Hepatocyte (in vitro differentiated cells): Measurements from ENCODE around the gene PNKP. TPM values are rescaled to one million over a fixed set of nuclear protein-coding genes. Genes with fewer than 3 reads are reported as not detected.

ENCODE experiments used
- DNase-seq: peaks from one replicate; pipeline ENCODE4 v3.0.0-alpha.2; 2016; ENCODE audit warnings: low spot score
- H2AFZ ChIP-seq: fragments of 200-600 bp; sonication (generic); 2 replicates; pipeline ENCODE4 v1.6.0; 2016; ENCODE audit warnings: antibody characterized with exemption, mild to moderate bottlenecking
- H3K27ac ChIP-seq: fragments of 200-600 bp; sonication (generic); 2 replicates; pipeline ENCODE4 v1.5.1; 2016; ENCODE audit warnings: mild to moderate bottlenecking
- H3K27me3 ChIP-seq: fragments of 200-600 bp; sonication (generic); 2 replicates; pipeline ENCODE4 v1.6.1; 2016
- H3K36me3 ChIP-seq: fragments of 200-600 bp; sonication (generic); replicated peaks from 2 replicates; pipeline ENCODE4 v1.5.1; 2016; ENCODE audit warnings: low read depth; ENCODE audit not compliant: insufficient read depth
- H3K4me1 ChIP-seq: fragments of 200-600 bp; sonication (generic); 2 replicates; pipeline ENCODE4 v1.5.1; 2016; ENCODE audit warnings: mild to moderate bottlenecking, moderate library complexity; ENCODE audit not compliant: insufficient read depth
- H3K4me2 ChIP-seq: fragments of 200-600 bp; sonication (generic); 2 replicates; pipeline ENCODE4 v1.6.0; 2016
- H3K4me3 ChIP-seq: fragments of 200-600 bp; sonication (generic); 2 replicates; pipeline ENCODE4 v1.5.1; 2016; ENCODE audit warnings: mild to moderate bottlenecking
- H3K79me2 ChIP-seq: fragments of 200-600 bp; sonication (generic); 2 replicates; pipeline ENCODE4 v1.6.0; 2017; ENCODE audit warnings: mild to moderate bottlenecking
- H3K9me2 ChIP-seq: fragments of 200-600 bp; sonication (generic); replicated peaks from 2 replicates; pipeline ENCODE4 v1.6.0; 2017; ENCODE audit warnings: mild to moderate bottlenecking; ENCODE audit not compliant: insufficient read depth
- H3K9me3 ChIP-seq: fragments of 200-600 bp; sonication (generic); 2 replicates; pipeline ENCODE4 v1.5.1; 2016; ENCODE audit warnings: low read depth, mild to moderate bottlenecking
- H4K20me1 ChIP-seq: fragments of 200-600 bp; sonication (generic); 2 replicates; pipeline ENCODE4 v1.6.0; 2016; ENCODE audit warnings: mild to moderate bottlenecking; ENCODE audit not compliant: insufficient read depth, poor library complexity, severe bottlenecking
- CTCF ChIP-seq: fragments of 200-600 bp; sonication (generic); IDR thresholded peaks from 2 replicates; pipeline ENCODE4 v1.5.1; 2016; ENCODE audit warnings: antibody characterized with exemption, mild to moderate bottlenecking; ENCODE audit not compliant: poor library complexity
- EZH2 ChIP-seq: fragments of 200-600 bp; sonication (generic); IDR thresholded peaks from 2 replicates; pipeline ENCODE4 v1.6.1; 2016; ENCODE audit warnings: antibody characterized with exemption, mild to moderate bottlenecking, borderline replicate concordance
- EZH2phosphoT487 ChIP-seq: fragments of 200-600 bp; sonication (generic); IDR thresholded peaks from one replicate; pipeline ENCODE4 v1.6.1; 2018; ENCODE audit warnings: antibody characterized with exemption, mild to moderate bottlenecking, low read depth, moderate library complexity; ENCODE audit not compliant: unreplicated experiment, severe bottlenecking
- WGBS: methylation state at CpG from one replicate; pipeline ENCODE4 v1.1.6; 2016; ENCODE audit warnings: low lambda C conversion rate; ENCODE audit errors: missing lambda C conversion rate; 5-methylcytosine and 5-hydroxymethylcytosine counted together
- polyA plus RNA-seq: library from polyadenylated mRNA; unstranded; fragments of >200 nt; fragmentation: Nextera tagmentation; extraction: Ambion mirVana; gene quantifications from 2 replicates; pipeline ENCODE4 v1.2.1, GENCODE V29; 2016
- total RNA-seq: library from RNA; depleted of rRNA; stranded (reverse); fragments of >200 nt; gene quantifications from 2 replicates; pipeline ENCODE4 v1.2.3, GENCODE V29; 2014

Gene PNKP
- total and polyA plus RNA-seq, 2 experiments from 2014 or later: 27.0 to 68.6 TPM

- no peak for DNase-seq
- no peak overlapping the region for H2AFZ ChIP-seq
- H4K20me1 ChIP-seq: no peaks in the 10 kb centered on the region
- H3K36me3 ChIP-seq: no peaks in the 10 kb centered on the region
- H3K4me1 ChIP-seq: no peaks in the 10 kb centered on the region
- H3K4me2 ChIP-seq: no peak overlapping the region
- no peaks in the 10 kb centered on the region for H3K79me2 ChIP-seq
- no peaks in the 10 kb centered on the region for H3K27me3 ChIP-seq
- H3K27ac ChIP-seq: no peak overlapping the region
- no peaks in the 10 kb centered on the region for H3K9me2 ChIP-seq
- H3K4me3 ChIP-seq: no peak overlapping the region
- H3K9me3 ChIP-seq: no peaks in the 10 kb centered on the region
- TF ChIP-seq EZH2phosphoT487 (no peak), EZH2 (no peak), CTCF (no peak)
- WGBS: 88% methylated on average over 4 of the region's 12 CpGs
These were observed 31.8 kb downstream of the PNKP start for GRCh38 chr19:49835562-49835961.

GRCh38 chr19:49833599-49833998 is 33.8 kb downstream of the PNKP start:
- Histone ChIP-seq H3K36me3 (no peaks in the 10 kb centered on the region), H3K27ac (no peak overlapping the region), H3K27me3 (no peaks in the 10 kb centered on the region), H3K4me1 (no peaks in the 10 kb centered on the region), H3K4me3 (no peak overlapping the region), H3K4me2 (no peak overlapping the region), H2AFZ (no peak overlapping the region), H3K9me2 (no peaks in the 10 kb centered on the region), H3K79me2 (no peaks in the 10 kb centered on the region), H3K9me3 (no peaks in the 10 kb centered on the region), H4K20me1 (no peaks in the 10 kb centered on the region)
- DNase-seq: no peak
- TF ChIP-seq EZH2phosphoT487: no peak
- TF ChIP-seq CTCF: no peak
- TF ChIP-seq EZH2: no peak
- 94% methylated on average over 7 of the region's 7 CpGs for WGBS

- H3K4me3 ChIP-seq: no peak overlapping the region
- no peaks in the 10 kb centered on the region for H3K36me3 ChIP-seq
- H4K20me1 ChIP-seq: peaks cover 4% of the 10 kb centered on the region
- DNase-seq: no peak
- TF ChIP-seq CTCF (no peak), EZH2 (no peak), EZH2phosphoT487 (no peak)
- 96% methylated on average over 9 of the region's 9 CpGs for WGBS
- H3K4me1 ChIP-seq: no peaks in the 10 kb centered on the region
- H3K9me3 ChIP-seq: no peaks in the 10 kb centered on the region
- H3K79me2 ChIP-seq: peaks cover 2% of the 10 kb centered on the region
- no peaks in the 10 kb centered on the region for H3K9me2 ChIP-seq
- no peaks in the 10 kb centered on the region for H3K27me3 ChIP-seq
- no peak overlapping the region for H2AFZ ChIP-seq
- no peak overlapping the region for H3K4me2 ChIP-seq
- no peak overlapping the region for H3K27ac ChIP-seq
These were observed 34.8 kb downstream of the PNKP start for GRCh38 chr19:49832556-49832955.

GRCh38 chr19:49831592-49831991 is 35.8 kb downstream of the PNKP start:
- DNase-seq: no peak
- H3K27ac ChIP-seq: no peak overlapping the region
- H4K20me1 ChIP-seq: peaks cover 14% of the 10 kb centered on the region
- TF ChIP-seq EZH2 (no peak), CTCF (no peak), EZH2phosphoT487 (no peak)
- H3K79me2 ChIP-seq: peaks cover 10% of the 10 kb centered on the region
- no peak overlapping the region for H2AFZ ChIP-seq
- no peaks in the 10 kb centered on the region for H3K4me1 ChIP-seq
- no peaks in the 10 kb centered on the region for H3K9me2 ChIP-seq
- WGBS: 98% methylated on average over 8 of the region's 8 CpGs
- H3K27me3 ChIP-seq: no peaks in the 10 kb centered on the region
- H3K4me2 ChIP-seq: no peak overlapping the region
- H3K9me3 ChIP-seq: no peaks in the 10 kb centered on the region
- H3K4me3 ChIP-seq: no peak overlapping the region
- H3K36me3 ChIP-seq: no peaks in the 10 kb centered on the region
